ENCODE results near the gene ARHGAP30. TPM values are rescaled to one million over a fixed set of nuclear protein-coding genes. Genes with fewer than 3 reads are reported as not detected.

ARHGAP30 gene
- total and polyA plus RNA-seq, 2 of the 4 experiments (the other 2 are of a cell fraction) = 0.02 TPM; not detected in 1

DNA sequence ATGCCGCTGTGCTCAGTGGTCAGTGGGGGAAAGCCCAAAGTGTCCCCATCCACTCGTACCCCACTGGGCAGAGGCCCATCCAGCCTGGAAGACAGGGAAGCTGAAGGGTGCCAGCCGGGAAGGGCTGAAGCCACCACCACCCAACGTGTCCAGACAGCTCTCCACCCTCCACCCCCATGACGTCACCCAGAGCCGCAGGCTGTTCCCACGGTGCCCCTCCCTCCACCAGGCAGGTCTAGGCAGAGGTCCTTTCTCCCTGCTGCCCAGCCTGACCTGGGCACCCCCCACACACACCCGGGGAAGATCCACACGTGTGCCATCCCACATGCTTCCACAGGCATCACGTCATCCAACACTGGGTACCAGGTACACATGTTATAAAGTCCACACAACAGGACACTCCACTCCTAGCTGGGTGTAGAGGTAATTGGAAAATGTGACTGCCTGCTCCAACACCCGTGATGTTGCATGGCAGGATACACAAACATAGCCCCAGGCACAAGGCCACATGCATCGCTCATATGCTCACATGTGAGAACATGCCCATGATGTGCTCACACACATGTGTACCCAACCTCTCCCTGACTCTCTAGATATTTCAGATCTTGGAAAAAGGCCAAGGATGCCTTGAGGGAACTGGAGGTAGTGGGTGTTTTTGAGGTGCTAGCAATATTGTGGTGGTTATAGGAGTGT, 5.1 kb upstream of the ARHGAP30 start:
- intact Hi-C loops (cut with micrococcal nuclease) = no loop called here
- dilution Hi-C loops (cut with HindIII; ENCODE audit: low sequenced_read_pairs, unreplicated experiment) = no loop called here
- H3K56ac ChIP-seq (ENCODE audit: extremely low read depth, insufficient read depth, low read length) = no peak overlapping the region
- H3K18ac ChIP-seq (ENCODE audit: low read depth, low read length) = no peak overlapping the region
- H3K14ac ChIP-seq (replicated peaks; ENCODE audit: low read depth, low read length) = no peak overlapping the region
- no peaks in the 10 kb centered on the region for H3K4me1 ChIP-seq (ENCODE audit: control insufficient read depth, insufficient read depth, low read length)
- no peak overlapping the region for H4K5ac ChIP-seq (ENCODE audit: low read depth, low read length)
- no peak overlapping the region for H4K91ac ChIP-seq (ENCODE audit: insufficient read depth, low read depth, low read length)
- no peaks in the 10 kb centered on the region for H3K9me1 ChIP-seq (ENCODE audit: insufficient read depth, low read length)
- BruUV-seq (replicated peaks) = no TSS peak
- WGBS, 2 experiments (ENCODE audit: extremely low coverage in 2 of 2, insufficient read length in 1 of 2) = no CpG with 5 or more reads among the region's 12 CpGs
- no peak for TF ChIP-seq NFE2L2 (IDR thresholded peaks at IDR 0.05; ENCODE audit: low read depth, low read length)
- TF ChIP-seq, protein P1, sequence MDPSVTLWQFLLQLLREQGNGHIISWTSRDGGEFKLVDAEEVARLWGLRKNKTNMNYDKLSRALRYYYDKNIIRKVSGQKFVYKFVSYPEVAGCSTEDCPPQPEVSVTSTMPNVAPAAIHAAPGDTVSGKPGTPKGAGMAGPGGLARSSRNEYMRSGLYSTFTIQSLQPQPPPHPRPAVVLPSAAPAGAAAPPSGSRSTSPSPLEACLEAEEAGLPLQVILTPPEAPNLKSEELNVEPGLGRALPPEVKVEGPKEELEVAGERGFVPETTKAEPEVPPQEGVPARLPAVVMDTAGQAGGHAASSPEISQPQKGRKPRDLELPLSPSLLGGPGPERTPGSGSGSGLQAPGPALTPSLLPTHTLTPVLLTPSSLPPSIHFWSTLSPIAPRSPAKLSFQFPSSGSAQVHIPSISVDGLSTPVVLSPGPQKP (IDR thresholded peaks at IDR 0.05; ENCODE audit: borderline replicate concordance, low read depth, low read length) = no peak
- TF ChIP-seq RCOR1 (IDR thresholded peaks at IDR 0.05; ENCODE audit: insufficient replicate concordance, low read length) = no peak
- no peak for TF ChIP-seq RAD21 (IDR thresholded peaks at IDR 0.05; ENCODE audit: low read length)
- TF ChIP-seq MXI1 (IDR thresholded peaks at IDR 0.05; ENCODE audit: borderline replicate concordance, low read depth, low read length) = no peak
- TF ChIP-seq CEBPB (IDR thresholded peaks at IDR 0.05; ENCODE audit: low read depth, low read length) = no peak
- TF ChIP-seq, protein P2, sequence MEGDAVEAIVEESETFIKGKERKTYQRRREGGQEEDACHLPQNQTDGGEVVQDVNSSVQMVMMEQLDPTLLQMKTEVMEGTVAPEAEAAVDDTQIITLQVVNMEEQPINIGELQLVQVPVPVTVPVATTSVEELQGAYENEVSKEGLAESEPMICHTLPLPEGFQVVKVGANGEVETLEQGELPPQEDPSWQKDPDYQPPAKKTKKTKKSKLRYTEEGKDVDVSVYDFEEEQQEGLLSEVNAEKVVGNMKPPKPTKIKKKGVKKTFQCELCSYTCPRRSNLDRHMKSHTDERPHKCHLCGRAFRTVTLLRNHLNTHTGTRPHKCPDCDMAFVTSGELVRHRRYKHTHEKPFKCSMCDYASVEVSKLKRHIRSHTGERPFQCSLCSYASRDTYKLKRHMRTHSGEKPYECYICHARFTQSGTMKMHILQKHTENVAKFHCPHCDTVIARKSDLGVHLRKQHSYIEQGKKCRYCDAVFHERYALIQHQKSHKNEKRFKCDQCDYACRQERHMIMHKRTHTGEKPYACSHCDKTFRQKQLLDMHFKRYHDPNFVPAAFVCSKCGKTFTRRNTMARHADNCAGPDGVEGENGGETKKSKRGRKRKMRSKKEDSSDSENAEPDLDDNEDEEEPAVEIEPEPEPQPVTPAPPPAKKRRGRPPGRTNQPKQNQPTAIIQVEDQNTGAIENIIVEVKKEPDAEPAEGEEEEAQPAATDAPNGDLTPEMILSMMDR (conservative IDR thresholded peaks at IDR 0.05; ENCODE audit: low read depth, low read length) = no peak
- no peak for TF ChIP-seq MAZ (IDR thresholded peaks at IDR 0.05; ENCODE audit: borderline replicate concordance, low read depth, low read length)
- no peak for TF ChIP-seq SMC3 (IDR thresholded peaks at IDR 0.05; ENCODE audit: low read depth, low read length)
- no peak for TF ChIP-seq FOS (IDR thresholded peaks at IDR 0.05; ENCODE audit: low read depth, low read length)
- TF ChIP-seq, protein P3, sequence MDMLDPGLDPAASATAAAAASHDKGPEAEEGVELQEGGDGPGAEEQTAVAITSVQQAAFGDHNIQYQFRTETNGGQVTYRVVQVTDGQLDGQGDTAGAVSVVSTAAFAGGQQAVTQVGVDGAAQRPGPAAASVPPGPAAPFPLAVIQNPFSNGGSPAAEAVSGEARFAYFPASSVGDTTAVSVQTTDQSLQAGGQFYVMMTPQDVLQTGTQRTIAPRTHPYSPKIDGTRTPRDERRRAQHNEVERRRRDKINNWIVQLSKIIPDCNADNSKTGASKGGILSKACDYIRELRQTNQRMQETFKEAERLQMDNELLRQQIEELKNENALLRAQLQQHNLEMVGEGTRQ (IDR thresholded peaks at IDR 0.05; ENCODE audit: low read depth, low read length) = no peak
- TF ChIP-seq POLR2A (IDR thresholded peaks at IDR 0.05; ENCODE audit: low read depth, low read length) = no peak
- TF ChIP-seq CHD1 (IDR thresholded peaks at IDR 0.05; ENCODE audit: low read depth, low read length) = no peak
- no peak for TF ChIP-seq RFX5 (IDR thresholded peaks at IDR 0.05; ENCODE audit: low read depth, low read length)
- no peak for TF ChIP-seq BHLHE40 (IDR thresholded peaks at IDR 0.05; ENCODE audit: low read depth, low read length)
- no peak overlapping the region for H3K23ac ChIP-seq (ENCODE audit: low read depth, low read length)
- peak overlapping the region; percentile 39; the same call in 1 of the 2 replicates for H2AK5ac ChIP-seq (ENCODE audit: low read depth, low read length)
- no peak overlapping the region for H3K4me2 ChIP-seq (ENCODE audit: low read depth, low read length)
- no peak overlapping the region for H2BK20ac ChIP-seq (ENCODE audit: low read depth, low read length)
- ATAC-seq (ENCODE audit: low read depth) (no peak), DNase-seq (no peak)
- no peak overlapping the region for H2BK5ac ChIP-seq (ENCODE audit: low read depth, low read length, poor library complexity, severe bottlenecking)
- H2BK15ac ChIP-seq (ENCODE audit: low read depth, low read length) = no peak overlapping the region
- H3K9me3 ChIP-seq (ENCODE audit: control insufficient read depth, insufficient read depth, low read length) = no peaks in the 10 kb centered on the region
- H3K4ac ChIP-seq (ENCODE audit: low read depth, low read length) = no peak overlapping the region
- no peak overlapping the region for H4K8ac ChIP-seq (ENCODE audit: low read depth in 2 of 2, low read length in 2 of 2)
- peak overlapping the region; percentile 82 for H2AK9ac ChIP-seq (replicated peaks; ENCODE audit: low read depth, low read length, poor library complexity)
- no peaks in the 10 kb centered on the region for H3K36me3 ChIP-seq (ENCODE audit: control insufficient read depth, insufficient read depth, low read length)
- in situ Hi-C loops (cut with MboI; ENCODE audit: low sequenced_read_pairs) = no loop called here
- ChIA-PET POLR2A (ENCODE audit: unreplicated experiment) (no interaction called here), CTCF (no interaction called here)
- H3K4me3 ChIP-seq (ENCODE audit: insufficient read depth, low read depth, low read length) = no peak overlapping the region
- no peak overlapping the region for H2BK120ac ChIP-seq (ENCODE audit: low read depth, low read length)
- H3K27ac ChIP-seq (ENCODE audit: insufficient read depth, low read length) = no peak overlapping the region
- H3K9ac ChIP-seq (ENCODE audit: low read depth, low read length) = no peak overlapping the region
- no peak overlapping the region for H2AFZ ChIP-seq (replicated peaks; ENCODE audit: low read length, poor library complexity)
- no peaks in the 10 kb centered on the region; the same call in none of the 2 replicates for H4K20me1 ChIP-seq (ENCODE audit: insufficient read depth, low read length)
- no peaks in the 10 kb centered on the region for H3K79me1 ChIP-seq (ENCODE audit: low read depth in 1 of 2, low read length in 2 of 2)
- no peaks in the 10 kb centered on the region for H3K27me3 ChIP-seq (ENCODE audit: control insufficient read depth, insufficient read depth, low read length)

Data from IMR-90 (cell line).